RWPE1 (cell line): ENCODE measurements around the gene WDR89.
A peak's percentile ranks its signal among the peaks of the same experiment; 100 is the strongest.
"Not testable (repeated sequence)": the region's sequence is repeated elsewhere in the genome, so short reads cannot be mapped to it uniquely, and the experiment has no call there.

Experiments
- CTCF ChIA-PET: fragments of 350-600 bp; sonication (Branson Sonifier 250); formaldehyde crosslinking; extraction: SDS; loops from one replicate; lab custom pipeline; 2021; lab: Yijun Ruan, JAX
- POLR2A ChIA-PET: fragments of 400-600 bp; formaldehyde crosslinking; extraction: SDS; loops from one replicate; lab custom pipeline; 2020; ENCODE audit warnings: antibody characterized with exemption; ENCODE audit not compliant: low non-redundant PET; lab: Yijun Ruan, JAX
- DNase-seq: peaks from one replicate; pipeline ENCODE4 v3.0.0; 2012; ENCODE audit warnings: low spot score
- H3K27ac ChIP-seq: fragments of 450-650 bp; 2 replicates; pipeline ENCODE4 v1.5.1; 2017
- CTCF ChIP-seq: fragments of 450-650 bp; conservative IDR thresholded peaks from 2 replicates; pipeline ENCODE4 v1.5.1; 2017; ENCODE audit warnings: low read depth, mild to moderate bottlenecking

The WDR89 gene

GRCh38 chr14:63624701-63625100 is 17.0 kb downstream of the WDR89 start:
- ChIA-PET CTCF (interaction anchor here (0.6 kb wide), 2 partner anchors 9 to 257 kb away, joined by 3 to 4 read pairs; no protein-coding TSS in a partner anchor), POLR2A (no interaction called here)
- H3K27ac ChIP-seq, result no peak overlapping the region
- no peak for TF ChIP-seq CTCF
- DNase-seq, result no peak

GRCh38 chr14:63624203-63624602 is 17.5 kb downstream of the WDR89 start:
- no peak for DNase-seq
- ChIA-PET CTCF (interaction anchor here (0.6 to 0.7 kb wide), 2 partner anchors 72 to 256 kb away, joined by 3 read pairs; no protein-coding TSS in a partner anchor), POLR2A (interaction anchor here (1.1 kb wide), 1 partner anchor 81 kb away, joined by 8 read pairs; no protein-coding TSS in a partner anchor)
- no peak for TF ChIP-seq CTCF
- no peak overlapping the region for H3K27ac ChIP-seq

GRCh38 chr14:63621975-63622374 is 19.7 kb downstream of the WDR89 start:
- CTCF ChIA-PET, H3K27ac ChIP-seq, DNase-seq, POLR2A ChIA-PET: not testable (repeated sequence)

GRCh38 chr14:63616015-63616414 is 25.7 kb downstream of the WDR89 start:
- ChIA-PET CTCF (interaction anchor here (0.6 kb wide), 1 partner anchor 168 kb away, joined by 4 read pairs; no protein-coding TSS in a partner anchor), POLR2A (interaction anchor here (0.7 kb wide), 1 partner anchor 18 kb away, joined by 5 read pairs; no protein-coding TSS in a partner anchor)
- TF ChIP-seq CTCF, result no peak
- DNase-seq, result no peak
- peak overlapping the region; percentile 47 for H3K27ac ChIP-seq

GRCh38 chr14:63614679-63615363 is 26.9 kb downstream of the WDR89 start:
- no peak overlapping the region for H3K27ac ChIP-seq
- POLR2A ChIA-PET, result no interaction called here
- no peak for TF ChIP-seq CTCF
- no peak for DNase-seq
- CTCF ChIA-PET, result no interaction called here

- DNase-seq, result no peak
- ChIA-PET CTCF (no interaction called here), POLR2A (no interaction called here)
- H3K27ac ChIP-seq, result no peak overlapping the region
- no peak for TF ChIP-seq CTCF
Observed at GRCh38 chr14:63611078-63611477, 30.6 kb downstream of the WDR89 start.

GRCh38 chr14:63605041-63605532 is 36.6 kb downstream of the WDR89 start:
- CTCF ChIA-PET, result no interaction called here
- no peak for DNase-seq
- H3K27ac ChIP-seq, result no peak overlapping the region
- TF ChIP-seq CTCF, result no peak
- POLR2A ChIA-PET, result no interaction called here
